ENCODE results near the gene TP53RK.

DNA sequence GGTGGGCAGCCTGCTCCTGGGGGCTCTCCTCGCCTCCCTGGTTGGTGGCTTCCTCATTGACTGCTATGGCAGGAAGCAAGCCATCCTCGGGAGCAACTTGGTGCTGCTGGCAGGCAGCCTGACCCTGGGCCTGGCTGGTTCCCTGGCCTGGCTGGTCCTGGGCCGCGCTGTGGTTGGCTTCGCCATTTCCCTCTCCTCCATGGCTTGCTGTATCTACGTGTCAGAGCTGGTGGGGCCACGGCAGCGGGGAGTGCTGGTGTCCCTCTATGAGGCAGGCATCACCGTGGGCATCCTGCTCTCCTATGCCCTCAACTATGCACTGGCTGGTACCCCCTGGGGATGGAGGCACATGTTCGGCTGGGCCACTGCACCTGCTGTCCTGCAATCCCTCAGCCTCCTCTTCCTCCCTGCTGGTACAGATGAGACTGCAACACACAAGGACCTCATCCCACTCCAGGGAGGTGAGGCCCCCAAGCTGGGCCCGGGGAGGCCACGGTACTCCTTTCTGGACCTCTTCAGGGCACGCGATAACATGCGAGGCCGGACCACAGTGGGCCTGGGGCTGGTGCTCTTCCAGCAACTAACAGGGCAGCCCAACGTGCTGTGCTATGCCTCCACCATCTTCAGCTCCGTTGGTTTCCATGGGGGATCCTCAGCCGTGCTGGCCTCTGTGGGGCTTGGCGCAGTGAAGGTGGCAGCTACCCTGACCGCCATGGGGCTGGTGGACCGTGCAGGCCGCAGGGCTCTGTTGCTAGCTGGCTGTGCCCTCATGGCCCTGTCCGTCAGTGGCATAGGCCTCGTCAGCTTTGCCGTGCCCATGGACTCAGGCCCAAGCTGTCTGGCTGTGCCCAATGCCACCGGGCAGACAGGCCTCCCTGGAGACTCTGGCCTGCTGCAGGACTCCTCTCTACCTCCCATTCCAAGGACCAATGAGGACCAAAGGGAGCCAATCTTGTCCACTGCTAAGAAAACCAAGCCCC is 36.2 kb upstream of the TP53RK start:
- TF ChIP-seq, protein P1, sequence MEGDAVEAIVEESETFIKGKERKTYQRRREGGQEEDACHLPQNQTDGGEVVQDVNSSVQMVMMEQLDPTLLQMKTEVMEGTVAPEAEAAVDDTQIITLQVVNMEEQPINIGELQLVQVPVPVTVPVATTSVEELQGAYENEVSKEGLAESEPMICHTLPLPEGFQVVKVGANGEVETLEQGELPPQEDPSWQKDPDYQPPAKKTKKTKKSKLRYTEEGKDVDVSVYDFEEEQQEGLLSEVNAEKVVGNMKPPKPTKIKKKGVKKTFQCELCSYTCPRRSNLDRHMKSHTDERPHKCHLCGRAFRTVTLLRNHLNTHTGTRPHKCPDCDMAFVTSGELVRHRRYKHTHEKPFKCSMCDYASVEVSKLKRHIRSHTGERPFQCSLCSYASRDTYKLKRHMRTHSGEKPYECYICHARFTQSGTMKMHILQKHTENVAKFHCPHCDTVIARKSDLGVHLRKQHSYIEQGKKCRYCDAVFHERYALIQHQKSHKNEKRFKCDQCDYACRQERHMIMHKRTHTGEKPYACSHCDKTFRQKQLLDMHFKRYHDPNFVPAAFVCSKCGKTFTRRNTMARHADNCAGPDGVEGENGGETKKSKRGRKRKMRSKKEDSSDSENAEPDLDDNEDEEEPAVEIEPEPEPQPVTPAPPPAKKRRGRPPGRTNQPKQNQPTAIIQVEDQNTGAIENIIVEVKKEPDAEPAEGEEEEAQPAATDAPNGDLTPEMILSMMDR (IDR thresholded peaks at IDR 0.05), result no peak
- no peak for TF ChIP-seq POLR2A (IDR thresholded peaks at IDR 0.05)
